SK-N-SH (cell line): ENCODE results near the gene PSMG4. TPM values are rescaled to one million over a fixed set of nuclear protein-coding genes. Genes with fewer than 3 reads are reported as not detected.

Experiments
- CTCF ChIA-PET: fragments of 300-600, 350-600 bp; formaldehyde crosslinking; extraction: SDS; loops from one replicate; lab custom pipeline; 2021; lab: Yijun Ruan, JAX
- POLR2A ChIA-PET: fragments of 350-600 bp; sonication (Branson Sonifier 250); formaldehyde crosslinking; extraction: SDS; loops from one replicate; lab custom pipeline; 2020; ENCODE audit warnings: antibody characterized with exemption, inconsistent platforms; lab: Yijun Ruan, JAX
- DNase-seq: peaks from one replicate; pipeline ENCODE4 v3.0.0; 2012
- H2AFZ ChIP-seq: fragments of 200-600 bp; sonication (generic); 2 replicates; pipeline ENCODE4 v1.8.1; 2016; ENCODE audit warnings: antibody characterized with exemption, mild to moderate bottlenecking, low read depth
- H3F3A ChIP-seq: fragments of 200-600 bp; sonication (generic); replicated peaks from 2 replicates; pipeline ENCODE3; 2016; ENCODE audit warnings: antibody characterized with exemption, mild to moderate bottlenecking; ENCODE audit not compliant: insufficient read depth
- H3K27ac ChIP-seq, 2 experiments: fragments of 200-500 bp in 1 of 2; fragments of 200-600 bp in 1 of 2; sonication (Bioruptor generic) in 1 of 2; sonication (generic), shearing (Covaris generic) in 1 of 2; 2 replicates each; pipeline versions ENCODE4 v1.5.1 to v1.6.1; 2014 to 2016; ENCODE audit warnings: low read depth in 2 of 2, inconsistent platforms in 1 of 2, low read length in 1 of 2, mild to moderate bottlenecking in 1 of 2, mixed read lengths in 1 of 2
- H3K27me3 ChIP-seq: fragments of 200-600 bp; sonication (generic), shearing (Covaris generic); 2 replicates; pipeline ENCODE4 v1.6.1; 2016; ENCODE audit warnings: mixed run types; ENCODE audit not compliant: insufficient read depth
- H3K36me3 ChIP-seq, 2 experiments: fragments of 200-500 bp in 1 of 2; fragments of 200-600 bp in 1 of 2; sonication (Bioruptor generic) in 1 of 2; sonication (generic) in 1 of 2; replicated peaks in 1 of 2; 2 replicates each; pipeline versions ENCODE3 to v1.5.1; 2014 to 2016; ENCODE audit warnings: low read length in 1 of 2, mild to moderate bottlenecking in 1 of 2; ENCODE audit not compliant: insufficient read depth in 2 of 2, control insufficient read depth in 1 of 2
- H3K4me1 ChIP-seq, 2 experiments: fragments of 200-500 bp in 1 of 2; fragments of 200-600 bp in 1 of 2; sonication (Bioruptor generic) in 1 of 2; sonication (generic), shearing (Covaris generic) in 1 of 2; 2 replicates each; pipeline versions ENCODE4 v1.5.1 to v1.6.1; 2014 to 2016; ENCODE audit warnings: low read depth in 1 of 2, low read length in 1 of 2, mixed run types in 1 of 2; ENCODE audit not compliant: insufficient read depth in 2 of 2, control insufficient read depth in 1 of 2
- H3K4me2 ChIP-seq: fragments of 200-600 bp; sonication (generic), shearing (Covaris generic); 2 replicates; pipeline ENCODE4 v1.6.1; 2017; ENCODE audit warnings: mixed run types
- H3K4me3 ChIP-seq, 2 experiments: fragments of 200-500 bp in 1 of 2; fragments of 200-600 bp in 1 of 2; sonication (Bioruptor generic) in 1 of 2; sonication (generic), shearing (Covaris generic) in 1 of 2; 2 replicates each; pipeline versions ENCODE4 v1.5.1 to v1.8.1; 2014 to 2016; ENCODE audit warnings: low read depth in 2 of 2, inconsistent platforms in 1 of 2, low read length in 1 of 2, mild to moderate bottlenecking in 1 of 2, mixed read lengths in 1 of 2, moderate library complexity in 1 of 2
- H3K79me2 ChIP-seq: fragments of 200-600 bp; sonication (generic); 2 replicates; pipeline ENCODE4 v1.8.1; 2017; ENCODE audit warnings: mild to moderate bottlenecking; ENCODE audit not compliant: insufficient read depth
- H3K9ac ChIP-seq: fragments of 200-600 bp; sonication (generic); 2 replicates; pipeline ENCODE4 v1.6.1; 2017; ENCODE audit warnings: mixed run types
- H3K9me2 ChIP-seq: fragments of 200-600 bp; sonication (generic); 2 replicates; pipeline ENCODE4 v1.6.1; 2017; ENCODE audit warnings: mixed run types
- H3K9me3 ChIP-seq: fragments of 200-600 bp; sonication (generic); 2 replicates; pipeline ENCODE4 v1.6.1; 2017; ENCODE audit warnings: mixed run types, mild to moderate bottlenecking, moderate library complexity
- H4K20me1 ChIP-seq: fragments of 200-600 bp; sonication (generic); 2 replicates; pipeline ENCODE4 v1.6.1; 2017; ENCODE audit warnings: mild to moderate bottlenecking, mixed run types; ENCODE audit not compliant: insufficient read depth
- CHD2 ChIP-seq: fragments of 150-350 bp; IDR thresholded peaks from 2 replicates; pipeline ENCODE4 v1.6.1; 2018; ENCODE audit warnings: low read length; ENCODE audit not compliant: partially characterized antibody
- ELF1 ChIP-seq: IDR thresholded peaks from 2 replicates; pipeline ENCODE4 v1.4.0; 2012
- EZH2phosphoT487 ChIP-seq: fragments of 200-600 bp; sonication (generic); IDR thresholded peaks from 2 replicates; pipeline ENCODE4 v1.6.1; 2017; ENCODE audit warnings: low read depth, mixed run types, mild to moderate bottlenecking, antibody characterized with exemption, moderate library complexity, borderline replicate concordance
- FOSL2 ChIP-seq: IDR thresholded peaks from 2 replicates; pipeline ENCODE4 v1.4.0; 2012; ENCODE audit warnings: low read depth, mild to moderate bottlenecking, moderate library complexity, borderline replicate concordance
- FOXJ3 ChIP-seq: sonication (generic); formaldehyde crosslinking; IDR thresholded peaks from 2 replicates; pipeline ENCODE4 v1.5.1; 2020; ENCODE audit warnings: mild to moderate bottlenecking, missing genetic modification reagents
- FOXM1 ChIP-seq: IDR thresholded peaks from 2 replicates; pipeline ENCODE4 v1.4.0; 2012; ENCODE audit warnings: low read depth, mild to moderate bottlenecking
- GABPA ChIP-seq: IDR thresholded peaks from 2 replicates; pipeline ENCODE4 v1.4.0; 2012; ENCODE audit warnings: low read depth, mild to moderate bottlenecking
- GATA2 ChIP-seq: sonication (generic); formaldehyde crosslinking; IDR thresholded peaks from 2 replicates; pipeline ENCODE4 v1.5.0; 2020; ENCODE audit warnings: mild to moderate bottlenecking, missing genetic modification reagents
- JUND ChIP-seq: IDR thresholded peaks from 2 replicates; pipeline ENCODE4 v1.4.0; 2012
- MEF2A ChIP-seq: IDR thresholded peaks from 2 replicates; pipeline ENCODE4 v1.4.0; 2012; ENCODE audit warnings: low read depth, borderline replicate concordance
- MXI1 ChIP-seq: IDR thresholded peaks from 2 replicates; pipeline ENCODE4 v1.6.1; 2012; ENCODE audit warnings: mild to moderate bottlenecking, low read depth, low read length, improper control_type of control experiment
- NRF1 ChIP-seq: IDR thresholded peaks from 2 replicates; pipeline ENCODE4 v1.6.1; 2012; ENCODE audit warnings: low read depth, mild to moderate bottlenecking, low read length
- POLR2AphosphoS5 ChIP-seq: IDR thresholded peaks from 2 replicates; pipeline ENCODE4 v1.6.1; 2012; ENCODE audit warnings: low read depth, low read length
- RAD21 ChIP-seq: IDR thresholded peaks from 2 replicates; pipeline ENCODE4 v1.6.1; 2012; ENCODE audit warnings: mild to moderate bottlenecking, low read length
- RCOR1 ChIP-seq: fragments of 150-350 bp; IDR thresholded peaks from 2 replicates; pipeline ENCODE4 v1.6.1; 2017; ENCODE audit warnings: antibody characterized with exemption, low read length
- RFX5 ChIP-seq: IDR thresholded peaks from 2 replicates; pipeline ENCODE4 v1.6.1; 2012; ENCODE audit warnings: mild to moderate bottlenecking, improper control_type of control experiment, low read length
- RXRA ChIP-seq: IDR thresholded peaks from 2 replicates; pipeline ENCODE4 v1.4.0; 2012; ENCODE audit warnings: low read depth, mild to moderate bottlenecking, borderline replicate concordance
- SIN3A ChIP-seq: IDR thresholded peaks from 2 replicates; pipeline ENCODE4 v1.6.1; 2012; ENCODE audit warnings: low read depth, mild to moderate bottlenecking, low read length, moderate library complexity, borderline replicate concordance
- SMC3 ChIP-seq: IDR thresholded peaks from 2 replicates; pipeline ENCODE4 v1.6.1; 2012; ENCODE audit warnings: low read depth, low read length, improper control_type of control experiment
- TAF1 ChIP-seq: IDR thresholded peaks from 2 replicates; pipeline ENCODE4 v1.6.1; 2012; ENCODE audit warnings: low read depth, mild to moderate bottlenecking, low read length, moderate library complexity, borderline replicate concordance
- TCF12 ChIP-seq: IDR thresholded peaks from 2 replicates; pipeline ENCODE4 v1.4.0; 2012
- TEAD4 ChIP-seq: IDR thresholded peaks from 2 replicates; pipeline ENCODE4 v1.4.0; 2012; ENCODE audit warnings: mild to moderate bottlenecking, borderline replicate concordance; ENCODE audit not compliant: insufficient read depth
- WGBS: methylation state at CpG from one replicate; pipeline ENCODE4 v1.1.6; 2017; ENCODE audit warnings: low lambda C conversion rate; 5-methylcytosine and 5-hydroxymethylcytosine counted together
- polyA plus RNA-seq, 3 experiments: library from polyadenylated mRNA; depleted of rRNA; stranded (reverse); fragments of >200 nt; gene quantifications; 2 replicates each; pipeline ENCODE4 v1.2.3, GENCODE V29; 2012
- TF ChIP-seq, protein P1 (sequence below): fragments of 150-350 bp; IDR thresholded peaks from 2 replicates; pipeline ENCODE4 v1.6.1; 2016; ENCODE audit warnings: mild to moderate bottlenecking, low read depth, low read length
- TF ChIP-seq, protein P2 (sequence below): IDR thresholded peaks from 2 replicates; pipeline ENCODE4 v1.4.0; 2012; ENCODE audit warnings: low read depth, borderline replicate concordance

The PSMG4 gene
- polyA plus RNA-seq, 1 of the 3 experiments (the other 2 are of a cell fraction): 61.3 TPM

DNA sequence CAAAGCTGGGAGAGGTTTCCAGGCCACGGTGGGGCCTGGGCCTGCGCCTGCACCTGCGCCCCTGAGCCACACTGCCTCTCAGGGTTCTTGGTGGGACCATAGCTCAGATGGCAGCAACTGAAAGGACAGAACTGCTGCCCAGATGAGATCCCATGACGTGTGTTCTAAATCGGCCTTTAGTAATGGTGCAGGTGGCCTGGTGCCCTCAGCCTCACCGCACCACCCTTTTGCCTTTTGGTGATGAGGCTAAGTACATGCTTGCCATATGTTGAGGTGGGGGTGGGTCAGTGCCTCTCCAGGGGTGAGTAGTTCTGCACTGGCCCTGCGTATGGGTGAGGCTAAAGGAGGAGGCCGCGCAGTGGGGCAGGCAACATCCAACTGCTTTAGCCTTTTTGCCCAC lies 7.4 kb downstream of the PSMG4 start:
- 66% methylated on average over 7 of the region's 9 CpGs for WGBS
- Histone ChIP-seq H3K9ac (no peak overlapping the region), H3K4me1 (peaks cover 0 to 11% of the 10 kb centered on the region in 2 experiments; a peak in 1 of 4 replicates), H4K20me1 (peaks cover 11% of the 10 kb centered on the region), H3F3A (no peaks in the 10 kb centered on the region), H2AFZ (no peak overlapping the region), H3K4me2 (no peak overlapping the region), H3K4me3 (no peak overlapping the region), H3K27me3 (no peaks in the 10 kb centered on the region), H3K36me3 (peaks cover 8 to 56% of the 10 kb centered on the region in 2 experiments), H3K9me2 (no peaks in the 10 kb centered on the region), H3K27ac (no peak overlapping the region), H3K9me3 (no peaks in the 10 kb centered on the region), H3K79me2 (peaks cover 41% of the 10 kb centered on the region)
- no peak for DNase-seq
- CTCF ChIA-PET: interaction anchor here (0.5 to 1.5 kb wide), 4 partner anchors 14 to 466 kb away, joined by 3 to 5 read pairs (median 4); no protein-coding TSS in a partner anchor
- POLR2A ChIA-PET: interaction anchor here (0.7 kb wide), 1 partner anchor 819 kb away, joined by 3 read pairs; no protein-coding TSS in a partner anchor
- TF ChIP-seq RAD21: no peak
- TF ChIP-seq CHD2: no peak
- TF ChIP-seq TCF12: no peak
- no peak for TF ChIP-seq POLR2AphosphoS5
- TF ChIP-seq FOSL2: no peak
- no peak for TF ChIP-seq MXI1

DNA sequence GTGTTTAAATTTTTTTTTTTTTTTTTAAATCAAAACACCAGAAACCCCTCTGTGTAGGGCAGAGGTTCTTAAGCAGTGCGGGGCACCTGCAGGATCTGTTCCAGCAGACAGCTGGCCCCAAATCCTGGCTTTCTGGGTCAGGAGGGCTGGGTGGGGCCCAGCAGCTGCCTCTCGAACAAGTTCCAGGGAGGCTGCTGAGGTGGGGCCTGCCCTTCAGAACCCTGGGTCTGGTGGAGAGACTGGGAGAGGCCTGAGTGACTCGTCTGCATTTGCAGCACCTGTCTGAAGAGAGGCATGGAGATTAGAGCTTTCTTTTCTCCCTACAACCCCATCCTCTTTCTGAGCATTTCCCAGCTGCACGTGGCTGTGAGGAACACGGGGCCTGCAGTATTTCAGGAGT lies 8.4 kb downstream of the PSMG4 start:
- H3K4me2 ChIP-seq: no peak overlapping the region
- peaks cover 31% of the 10 kb centered on the region; the same call in 1 of the 2 replicates for H3K79me2 ChIP-seq
- no peaks in the 10 kb centered on the region for H3K27me3 ChIP-seq
- DNase-seq: no peak
- H3K9me2 ChIP-seq: no peaks in the 10 kb centered on the region
- 78% methylated on average over 4 of the region's 5 CpGs for WGBS
- H3K36me3 ChIP-seq: peaks cover 8 to 63% of the 10 kb centered on the region in 2 experiments
- no peak overlapping the region for H2AFZ ChIP-seq
- no peaks in the 10 kb centered on the region for H3K9me3 ChIP-seq
- POLR2A ChIA-PET: no interaction called here
- no peak overlapping the region for H3K9ac ChIP-seq
- peaks cover 6% of the 10 kb centered on the region for H4K20me1 ChIP-seq
- H3K4me3 ChIP-seq: no peak overlapping the region
- H3K4me1 ChIP-seq: peaks cover 0 to 4% of the 10 kb centered on the region in 2 experiments; a peak in 1 of 4 replicates
- no peaks in the 10 kb centered on the region for H3F3A ChIP-seq
- no peak overlapping the region for H3K27ac ChIP-seq
- CTCF ChIA-PET: interaction anchor here (1.3 kb wide), 1 partner anchor 13 kb away, joined by 5 read pairs; no protein-coding TSS in a partner anchor
- no peak for TF ChIP-seq RFX5
- TF ChIP-seq GATA2 (CRISPR knock-in tag): no peak
- no peak for TF ChIP-seq MEF2A
- TF ChIP-seq RAD21: no peak
- no peak for TF ChIP-seq SMC3
- TF ChIP-seq TEAD4: no peak
- no peak for TF ChIP-seq SIN3A
- TF ChIP-seq FOXJ3 (CRISPR knock-in tag): no peak
- no peak for TF ChIP-seq ELF1
- TF ChIP-seq, protein P1, sequence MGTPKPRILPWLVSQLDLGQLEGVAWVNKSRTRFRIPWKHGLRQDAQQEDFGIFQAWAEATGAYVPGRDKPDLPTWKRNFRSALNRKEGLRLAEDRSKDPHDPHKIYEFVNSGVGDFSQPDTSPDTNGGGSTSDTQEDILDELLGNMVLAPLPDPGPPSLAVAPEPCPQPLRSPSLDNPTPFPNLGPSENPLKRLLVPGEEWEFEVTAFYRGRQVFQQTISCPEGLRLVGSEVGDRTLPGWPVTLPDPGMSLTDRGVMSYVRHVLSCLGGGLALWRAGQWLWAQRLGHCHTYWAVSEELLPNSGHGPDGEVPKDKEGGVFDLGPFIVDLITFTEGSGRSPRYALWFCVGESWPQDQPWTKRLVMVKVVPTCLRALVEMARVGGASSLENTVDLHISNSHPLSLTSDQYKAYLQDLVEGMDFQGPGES: no peak
- TF ChIP-seq RCOR1: no peak
- TF ChIP-seq RXRA: no peak
- TF ChIP-seq, protein P2, sequence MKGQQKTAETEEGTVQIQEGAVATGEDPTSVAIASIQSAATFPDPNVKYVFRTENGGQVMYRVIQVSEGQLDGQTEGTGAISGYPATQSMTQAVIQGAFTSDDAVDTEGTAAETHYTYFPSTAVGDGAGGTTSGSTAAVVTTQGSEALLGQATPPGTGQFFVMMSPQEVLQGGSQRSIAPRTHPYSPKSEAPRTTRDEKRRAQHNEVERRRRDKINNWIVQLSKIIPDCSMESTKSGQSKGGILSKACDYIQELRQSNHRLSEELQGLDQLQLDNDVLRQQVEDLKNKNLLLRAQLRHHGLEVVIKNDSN: no peak
- TF ChIP-seq JUND: no peak
- no peak for TF ChIP-seq FOXM1
- no peak for TF ChIP-seq NRF1
- no peak for TF ChIP-seq GABPA
- no peak for TF ChIP-seq EZH2phosphoT487
- no peak for TF ChIP-seq TAF1
